Mucosa of stomach (tissue), 1 donor: ENCODE results near the gene LBH.

Source experiments
- H3K27me3 ChIP-seq: one replicate; pipeline ENCODE4 v1.7.0; 2013; ENCODE audit warnings: mild to moderate bottlenecking, low read length; ENCODE audit not compliant: control insufficient read depth, insufficient read depth
- H3K36me3 ChIP-seq: one replicate; pipeline ENCODE4 v1.7.0; 2013; ENCODE audit warnings: low read length; ENCODE audit not compliant: control insufficient read depth, insufficient read depth
- H3K4me1 ChIP-seq: one replicate; pipeline ENCODE4 v1.7.0; 2013; ENCODE audit warnings: mild to moderate bottlenecking, low read length; ENCODE audit not compliant: control insufficient read depth, insufficient read depth
- H3K4me3 ChIP-seq: one replicate; pipeline ENCODE4 v1.7.0; 2013; ENCODE audit warnings: low read length
- H3K9ac ChIP-seq: one replicate; pipeline ENCODE4 v1.7.0; 2013; ENCODE audit warnings: mild to moderate bottlenecking, low read length, moderate library complexity
- H3K9me3 ChIP-seq: one replicate; pipeline ENCODE4 v1.7.0; 2013; ENCODE audit warnings: mild to moderate bottlenecking, low read length, moderate library complexity; ENCODE audit not compliant: control insufficient read depth
- donor health status: Pancreatic carcinoma.

Gene LBH

GRCh38 chr2:30239986-30240752 is 8.8 kb downstream of the LBH start:
- no peaks in the 10 kb centered on the region for H3K4me1 ChIP-seq
- no peaks in the 10 kb centered on the region for H3K9me3 ChIP-seq
- H3K27me3 ChIP-seq: peaks cover 1% of the 10 kb centered on the region
- no peaks in the 10 kb centered on the region for H3K36me3 ChIP-seq
- no peak overlapping the region for H3K4me3 ChIP-seq
- no peak overlapping the region for H3K9ac ChIP-seq

GRCh38 chr2:30243231-30243630 is 11.9 kb downstream of the LBH start:
- Histone ChIP-seq H3K9ac (no peak overlapping the region), H3K27me3 (no peaks in the 10 kb centered on the region), H3K36me3 (no peaks in the 10 kb centered on the region), H3K4me3 (no peak overlapping the region), H3K9me3 (no peaks in the 10 kb centered on the region), H3K4me1 (no peaks in the 10 kb centered on the region)

DNA sequence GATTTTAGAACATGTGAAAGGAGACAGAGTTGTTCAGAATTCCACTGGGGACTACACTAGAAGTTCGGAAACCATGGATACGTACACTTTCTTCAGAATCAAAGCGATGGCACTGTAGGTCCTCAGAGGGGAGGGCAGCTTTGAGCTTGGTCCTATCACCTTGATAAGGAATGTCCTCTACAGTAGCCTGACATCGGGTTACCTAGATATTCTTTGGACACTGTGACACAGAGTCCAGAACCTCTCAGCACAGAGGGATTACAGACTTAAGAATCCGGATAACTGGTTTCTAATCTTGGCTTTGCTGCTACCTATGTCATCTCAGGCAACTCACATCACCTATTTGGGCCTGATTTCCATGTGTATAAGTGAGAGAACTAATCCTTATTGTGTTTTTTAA is 14.0 kb downstream of the LBH start:
- no peaks in the 10 kb centered on the region for H3K36me3 ChIP-seq
- H3K4me1 ChIP-seq: no peaks in the 10 kb centered on the region
- H3K27me3 ChIP-seq: no peaks in the 10 kb centered on the region
- no peak overlapping the region for H3K9ac ChIP-seq
- no peaks in the 10 kb centered on the region for H3K9me3 ChIP-seq
- H3K4me3 ChIP-seq: no peak overlapping the region

DNA sequence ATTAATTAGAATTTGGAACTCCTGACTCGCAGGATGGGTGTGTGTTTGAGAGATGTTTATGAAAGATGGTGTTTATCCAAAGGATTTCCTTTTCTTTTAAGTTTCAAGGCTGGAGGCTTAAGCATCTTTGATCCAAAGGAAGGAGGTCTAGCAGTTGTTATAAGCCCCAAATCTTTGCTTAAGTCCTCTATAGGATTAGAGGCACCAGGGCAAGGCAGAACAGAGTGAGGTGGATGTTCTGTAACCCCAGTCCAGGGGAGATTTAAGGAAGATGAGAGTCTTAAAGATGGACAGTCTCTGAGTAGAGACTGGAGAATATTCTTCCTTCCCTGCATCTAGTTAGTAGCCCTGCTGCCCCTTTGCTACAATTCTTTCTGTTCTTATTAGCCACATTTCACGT is 17.5 kb downstream of the LBH start:
- Histone ChIP-seq H3K4me3 (no peak overlapping the region), H3K9me3 (no peaks in the 10 kb centered on the region), H3K9ac (no peak overlapping the region), H3K36me3 (no peaks in the 10 kb centered on the region), H3K4me1 (peaks cover 21% of the 10 kb centered on the region), H3K27me3 (no peaks in the 10 kb centered on the region)

GRCh38 chr2:30249354-30249753 is 18.0 kb downstream of the LBH start:
- peaks cover 24% of the 10 kb centered on the region for H3K4me1 ChIP-seq
- H3K9me3 ChIP-seq: no peaks in the 10 kb centered on the region
- no peak overlapping the region for H3K4me3 ChIP-seq
- no peaks in the 10 kb centered on the region for H3K27me3 ChIP-seq
- H3K36me3 ChIP-seq: no peaks in the 10 kb centered on the region
- H3K9ac ChIP-seq: no peak overlapping the region

GRCh38 chr2:30250421-30250820 is 19.1 kb downstream of the LBH start:
- H3K4me3 ChIP-seq: no peak overlapping the region
- no peaks in the 10 kb centered on the region for H3K9me3 ChIP-seq
- H3K36me3 ChIP-seq: no peaks in the 10 kb centered on the region
- H3K4me1 ChIP-seq: peaks cover 24% of the 10 kb centered on the region
- H3K9ac ChIP-seq: no peak overlapping the region
- no peaks in the 10 kb centered on the region for H3K27me3 ChIP-seq

GRCh38 chr2:30252723-30253701 is 21.7 kb downstream of the LBH start:
- H3K9me3 ChIP-seq: no peaks in the 10 kb centered on the region
- no peaks in the 10 kb centered on the region for H3K36me3 ChIP-seq
- no peaks in the 10 kb centered on the region for H3K27me3 ChIP-seq
- peak overlapping the region; percentile 31 for H3K9ac ChIP-seq
- H3K4me1 ChIP-seq: peaks cover 28% of the 10 kb centered on the region
- H3K4me3 ChIP-seq: no peak overlapping the region

DNA sequence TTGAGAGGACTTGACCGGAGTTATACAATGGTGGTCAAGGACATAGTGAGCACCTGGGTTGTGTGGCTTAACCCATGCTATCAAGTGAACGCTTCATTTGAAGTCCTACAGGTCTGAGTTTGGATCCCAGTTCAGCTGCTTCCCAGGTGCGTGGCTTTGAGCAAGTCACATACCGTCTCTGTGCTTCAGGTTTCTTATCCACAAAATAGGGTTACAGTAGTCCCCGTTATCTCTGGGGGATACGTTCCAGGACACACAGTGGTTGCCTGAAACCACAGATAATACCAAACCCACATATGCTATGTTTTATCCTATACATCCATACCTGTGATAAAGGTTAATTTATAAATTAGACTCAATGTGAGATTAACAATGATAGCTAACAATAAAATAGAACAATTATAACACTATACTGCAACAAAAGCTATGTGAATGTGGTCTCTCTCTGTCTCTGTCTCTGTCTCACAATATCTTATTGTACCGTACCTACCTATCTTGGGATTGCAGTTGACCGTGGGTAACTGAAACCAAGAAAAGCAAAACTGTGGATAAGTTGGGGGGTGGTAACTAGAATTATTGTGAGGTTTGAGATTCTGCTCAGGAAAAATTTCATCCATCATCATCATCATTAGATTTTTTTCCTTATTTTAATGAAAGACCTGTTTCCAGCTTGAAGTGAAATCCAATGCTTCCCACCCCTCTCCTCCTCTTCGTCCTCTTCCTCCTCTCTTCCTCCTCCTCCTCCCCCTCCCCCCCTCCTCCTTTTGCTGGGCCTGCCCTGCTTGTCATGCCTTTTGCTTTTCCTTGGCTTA is 22.7 kb downstream of the LBH start:
- no peaks in the 10 kb centered on the region for H3K36me3 ChIP-seq
- no peak overlapping the region for H3K9ac ChIP-seq
- H3K4me1 ChIP-seq: peaks cover 28% of the 10 kb centered on the region

GRCh38 chr2:30254685-30255001 is 23.3 kb downstream of the LBH start:
- Histone ChIP-seq H3K4me3 (no peak overlapping the region), H3K36me3 (no peaks in the 10 kb centered on the region), H3K27me3 (no peaks in the 10 kb centered on the region), H3K9ac (no peak overlapping the region), H3K4me1 (peaks cover 28% of the 10 kb centered on the region), H3K9me3 (no peaks in the 10 kb centered on the region)

More for the DNA sequence above, 22.7 kb downstream of the LBH start:
- H3K27me3 ChIP-seq: no peaks in the 10 kb centered on the region
- H3K9me3 ChIP-seq: no peaks in the 10 kb centered on the region
- H3K4me3 ChIP-seq: no peak overlapping the region

GRCh38 chr2:30255026-30255425 is 23.7 kb downstream of the LBH start:
- H3K4me1 ChIP-seq: peaks cover 28% of the 10 kb centered on the region
- no peaks in the 10 kb centered on the region for H3K27me3 ChIP-seq
- no peak overlapping the region for H3K4me3 ChIP-seq
- H3K36me3 ChIP-seq: no peaks in the 10 kb centered on the region
- H3K9me3 ChIP-seq: no peaks in the 10 kb centered on the region
- H3K9ac ChIP-seq: no peak overlapping the region

- Histone ChIP-seq H3K27me3 (no peaks in the 10 kb centered on the region), H3K4me3 (no peak overlapping the region), H3K4me1 (peaks cover 28% of the 10 kb centered on the region), H3K9ac (no peak overlapping the region), H3K9me3 (no peaks in the 10 kb centered on the region), H3K36me3 (no peaks in the 10 kb centered on the region)
These were observed 24.4 kb downstream of the LBH start for GRCh38 chr2:30255466-30256408.
